Measurements from ENCODE around the gene RBM20.

The RBM20 gene

DNA sequence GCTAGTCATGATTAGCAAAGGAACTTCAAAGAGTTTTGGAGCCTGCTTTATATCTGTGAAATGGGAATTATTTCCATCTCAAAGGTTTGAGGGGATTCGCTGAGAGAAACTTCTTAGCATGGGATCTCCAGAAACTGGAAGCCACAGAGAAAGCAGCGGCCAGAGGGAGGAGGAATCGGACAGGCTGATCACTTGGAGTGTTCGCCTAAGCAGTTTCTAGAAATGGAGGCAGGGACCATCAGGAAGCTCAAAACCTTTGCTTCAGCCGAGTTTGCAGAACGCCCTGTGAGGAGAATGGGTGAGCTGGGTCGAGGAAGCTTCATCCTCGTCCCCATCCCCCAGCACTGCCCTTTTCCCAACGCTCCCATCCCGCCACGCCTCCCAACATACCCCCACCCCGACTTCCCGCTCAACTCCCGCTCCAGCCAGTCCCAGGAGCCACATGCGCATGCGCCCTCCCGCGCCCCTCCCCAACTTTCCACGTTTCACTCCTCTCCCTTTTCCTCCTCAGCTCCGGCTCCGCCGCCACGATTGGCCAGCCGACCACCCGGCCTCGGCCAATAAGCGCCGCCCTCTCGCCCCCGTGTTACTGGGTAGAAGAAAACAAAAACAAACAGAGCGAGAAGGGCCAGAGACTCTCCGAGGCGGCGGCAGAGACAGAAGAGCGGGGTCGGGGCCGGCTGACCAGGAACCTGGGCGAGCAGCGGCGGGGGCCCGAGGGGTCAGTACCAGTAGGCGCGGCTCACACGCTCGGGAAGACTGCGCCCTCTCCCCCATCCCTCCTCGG, 227.4 kb downstream of the RBM20 start, which contains the start of gene PDCD4:
Gene PDCD4 (plus strand): TSS at position 631 of the 787 bp plus-strand sequence. CDS start 4,100 bp downstream, outside the sequence.
- DNase-seq (ENCODE audit: low spot score) = peak; percentile 94

DNA sequence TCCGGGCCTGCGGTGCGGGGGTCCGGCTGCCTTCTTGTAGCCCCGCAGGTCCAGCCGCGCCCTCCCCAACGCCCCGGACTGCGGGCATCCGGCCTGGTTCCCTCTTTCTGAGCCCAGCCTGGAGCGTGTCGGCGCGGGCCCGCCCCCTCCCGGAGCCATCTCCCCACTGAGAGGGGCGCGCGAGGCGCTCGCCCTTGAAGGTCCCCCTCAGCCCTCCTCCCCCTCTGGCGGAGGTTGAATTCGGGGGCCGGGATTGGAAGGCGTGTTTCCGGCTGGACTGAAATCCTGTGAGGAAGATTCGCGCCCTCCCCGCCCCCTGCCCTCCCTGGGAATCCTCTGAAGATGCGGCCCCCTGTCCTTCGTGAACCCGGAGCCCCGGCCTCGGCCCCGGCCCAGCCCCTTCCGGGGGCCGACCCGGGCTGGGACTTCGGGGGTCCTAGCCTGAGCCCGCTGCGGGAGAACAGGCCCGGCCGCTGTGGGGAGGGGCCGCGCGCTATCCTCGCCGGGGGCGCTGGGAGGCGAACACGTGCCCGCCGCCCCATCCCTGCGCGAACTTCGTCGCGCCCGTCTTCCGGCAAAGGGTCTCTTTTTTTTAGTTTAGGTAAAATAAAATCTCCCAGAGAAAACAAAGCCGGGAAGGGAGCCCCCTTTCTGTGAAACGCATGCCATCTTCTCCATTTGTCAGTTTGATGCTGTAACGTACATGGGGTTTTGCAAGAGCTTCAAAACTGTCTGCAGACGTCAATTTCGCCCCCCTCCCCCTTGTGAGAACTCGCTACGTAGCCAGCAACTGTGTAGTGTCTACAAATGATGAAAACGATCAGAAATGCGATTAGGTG, 228.2 kb downstream of the RBM20 start:
- DNase-seq (ENCODE audit: low spot score) = peak; percentile 77

DNA sequence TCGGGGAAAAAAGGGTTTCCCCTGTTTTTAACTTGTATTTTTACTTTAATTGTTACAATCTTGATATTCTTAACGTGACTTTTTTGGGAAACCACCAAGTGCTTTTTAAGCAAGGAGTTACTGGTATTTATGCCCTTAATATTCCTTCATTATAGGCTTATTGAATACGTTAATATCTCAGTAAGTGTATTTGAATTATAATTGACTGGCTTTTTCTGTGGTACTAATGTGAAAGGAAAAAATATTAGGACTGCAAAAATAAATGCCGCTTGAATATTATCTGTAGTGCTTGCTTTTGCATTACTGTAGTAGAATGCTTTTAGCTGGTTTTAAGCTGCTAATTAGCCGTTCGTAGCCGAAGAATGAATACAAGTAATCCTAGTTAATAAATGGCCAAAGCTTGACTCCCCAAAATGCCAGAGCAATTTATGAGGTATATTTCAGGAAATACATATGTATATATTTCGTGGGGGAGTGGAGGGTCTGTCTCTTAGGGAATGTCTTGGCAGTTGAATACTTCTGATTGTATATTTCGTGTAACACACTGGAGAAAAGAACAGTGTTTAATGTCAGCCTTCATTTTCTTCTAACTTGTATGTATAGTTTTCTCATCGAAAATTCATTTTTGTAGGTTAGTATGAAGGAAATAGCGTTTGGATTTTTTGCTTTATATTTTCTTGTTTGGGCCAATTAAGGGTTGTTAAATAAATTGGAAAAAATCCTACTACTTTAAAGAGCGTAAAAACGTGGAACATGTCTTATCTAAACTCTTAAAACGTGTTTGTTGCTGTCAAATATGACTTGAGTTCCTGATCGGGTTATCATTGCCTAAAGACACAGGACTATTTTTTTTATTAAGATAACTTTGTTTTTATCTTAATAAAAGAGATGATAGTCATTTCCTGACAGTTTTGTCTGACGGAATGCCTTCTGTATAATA, 229.1 kb downstream of the RBM20 start:
- no peak for DNase-seq (ENCODE audit: low spot score)

DNA sequence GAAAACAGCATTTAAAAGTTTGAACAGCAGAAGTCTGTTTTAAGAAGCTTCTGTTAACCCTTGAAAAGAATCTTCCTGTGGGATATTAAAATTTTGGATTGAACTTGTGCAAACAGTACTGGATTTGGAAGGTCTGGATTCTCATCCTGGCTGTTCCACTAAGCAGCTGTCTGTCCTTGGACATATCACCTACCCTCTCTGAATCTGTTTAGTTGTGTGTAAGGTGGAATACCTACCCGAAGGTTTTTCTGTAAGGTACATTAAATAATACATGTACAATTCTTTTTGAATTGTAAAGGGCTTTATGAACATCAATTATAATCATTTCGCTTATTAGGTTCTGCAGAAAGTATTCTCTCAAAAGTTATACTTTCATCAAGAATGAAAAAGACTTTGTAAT, 229.8 kb downstream of the RBM20 start:
- no peak for DNase-seq (ENCODE audit: low spot score)

DNA sequence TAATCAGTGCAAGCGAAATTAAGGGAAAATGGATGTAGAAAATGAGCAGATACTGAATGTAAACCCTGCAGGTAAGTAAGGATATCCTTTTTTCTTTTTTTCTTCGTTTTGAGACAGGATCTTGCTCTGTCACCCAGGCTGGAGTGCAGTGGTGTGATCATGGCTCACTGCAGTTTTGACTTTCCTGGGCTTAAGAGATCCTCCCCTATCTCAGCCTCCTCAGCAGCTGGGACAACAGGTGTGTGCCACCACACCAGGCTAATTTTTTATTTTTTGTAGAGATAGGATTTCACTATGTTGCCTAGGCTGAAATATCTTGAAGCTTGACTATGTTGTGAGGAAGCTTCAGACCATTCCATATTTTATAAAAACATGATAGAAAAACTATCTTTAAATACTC, 231.9 kb downstream of the RBM20 start:
- no peak for DNase-seq (ENCODE audit: low spot score)

DNA sequence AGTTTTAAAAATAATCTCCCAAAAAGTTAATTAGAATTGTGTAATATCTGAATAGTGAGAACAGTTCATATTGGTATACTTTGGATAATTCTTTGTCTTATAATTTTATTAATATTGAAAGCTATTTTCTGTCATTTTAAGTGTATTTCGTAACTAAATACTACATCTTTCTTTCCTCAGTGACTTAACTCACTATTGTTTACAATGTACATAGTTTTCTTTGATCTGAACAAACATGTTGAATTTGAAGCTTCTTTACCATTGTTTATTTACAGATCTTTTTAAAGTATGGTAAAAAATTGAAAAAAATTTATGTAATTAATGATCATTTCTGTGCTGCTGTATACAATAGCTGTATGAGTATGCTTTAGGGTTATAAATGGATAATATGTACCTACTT, 232.7 kb downstream of the RBM20 start:
- DNase-seq (ENCODE audit: low spot score) = no peak

DNA sequence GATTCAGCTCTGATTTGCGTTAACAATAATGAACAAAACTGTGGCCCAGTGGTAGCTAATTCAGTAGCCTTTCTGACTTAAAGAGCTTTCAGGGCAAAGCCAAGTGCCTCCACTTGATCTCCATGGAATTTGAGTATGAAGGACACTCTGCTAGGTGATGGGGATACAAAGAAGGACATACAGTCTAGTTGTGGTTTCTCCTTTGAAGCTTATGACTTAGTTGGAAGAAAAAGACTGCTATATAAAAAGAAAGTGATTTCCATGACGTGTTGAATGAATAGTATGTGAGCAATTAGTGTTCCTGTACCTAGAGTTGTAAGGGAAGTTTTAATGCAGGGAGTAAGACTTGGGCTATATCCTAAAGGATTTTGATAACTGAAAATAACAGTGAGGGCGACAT, 235.9 kb downstream of the RBM20 start:
- no peak for DNase-seq (ENCODE audit: low spot score)

DNA sequence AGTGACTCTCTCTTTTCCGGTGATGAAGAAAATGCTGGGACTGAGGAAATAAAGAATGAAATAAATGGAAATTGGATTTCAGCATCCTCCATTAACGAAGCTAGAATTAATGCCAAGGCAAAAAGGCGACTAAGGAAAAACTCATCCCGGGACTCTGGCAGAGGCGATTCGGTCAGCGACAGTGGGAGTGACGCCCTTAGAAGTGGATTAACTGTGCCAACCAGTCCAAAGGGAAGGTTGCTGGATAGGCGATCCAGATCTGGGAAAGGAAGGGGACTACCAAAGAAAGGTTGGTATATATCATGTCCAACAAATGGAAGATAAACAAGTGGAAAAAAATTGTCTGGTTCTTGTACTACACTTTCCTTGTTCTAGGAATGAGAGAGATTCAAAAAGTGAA, 237.1 kb downstream of the RBM20 start:
- DNase-seq (ENCODE audit: low spot score) = no peak

DNA sequence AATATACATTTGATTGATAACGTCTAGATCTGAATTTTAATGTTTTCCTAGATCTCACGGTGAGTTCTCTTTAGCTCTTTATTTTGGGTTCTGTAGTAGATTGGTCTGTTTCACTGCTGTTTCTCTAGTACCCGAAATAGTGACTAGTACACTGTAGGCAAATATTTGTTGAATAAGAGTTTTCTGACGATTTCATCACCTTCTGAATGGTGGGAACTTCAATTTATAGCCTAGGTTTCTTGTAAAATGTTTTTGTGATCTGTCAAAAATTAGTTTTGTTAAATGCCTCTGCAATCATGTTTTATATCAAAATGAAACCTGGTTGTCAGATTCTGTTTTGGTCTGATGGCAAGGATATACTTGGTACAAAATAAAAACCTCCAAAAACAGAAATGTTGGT, 237.8 kb downstream of the RBM20 start:
- no peak for DNase-seq (ENCODE audit: low spot score)

DNA sequence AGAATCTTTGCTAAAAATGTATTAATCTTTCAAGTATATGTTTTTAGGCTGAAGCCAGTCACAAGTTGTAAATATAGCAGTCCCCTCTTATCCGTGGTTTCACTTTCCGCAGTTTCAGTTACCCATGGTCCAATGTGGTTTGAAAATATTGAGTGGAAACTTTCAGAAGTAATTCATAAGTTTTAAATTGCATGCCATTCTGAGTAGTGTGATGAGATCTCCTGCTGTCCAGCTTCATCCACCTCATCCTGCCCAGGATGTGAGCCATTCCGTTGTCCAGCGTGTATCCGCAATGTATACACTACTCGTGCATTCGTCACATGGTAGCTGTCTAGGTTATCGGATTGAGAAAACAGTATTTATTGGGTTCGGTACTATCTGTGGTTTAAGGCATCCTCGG, 239.8 kb downstream of the RBM20 start:
- no peak for DNase-seq (ENCODE audit: low spot score)

DNA sequence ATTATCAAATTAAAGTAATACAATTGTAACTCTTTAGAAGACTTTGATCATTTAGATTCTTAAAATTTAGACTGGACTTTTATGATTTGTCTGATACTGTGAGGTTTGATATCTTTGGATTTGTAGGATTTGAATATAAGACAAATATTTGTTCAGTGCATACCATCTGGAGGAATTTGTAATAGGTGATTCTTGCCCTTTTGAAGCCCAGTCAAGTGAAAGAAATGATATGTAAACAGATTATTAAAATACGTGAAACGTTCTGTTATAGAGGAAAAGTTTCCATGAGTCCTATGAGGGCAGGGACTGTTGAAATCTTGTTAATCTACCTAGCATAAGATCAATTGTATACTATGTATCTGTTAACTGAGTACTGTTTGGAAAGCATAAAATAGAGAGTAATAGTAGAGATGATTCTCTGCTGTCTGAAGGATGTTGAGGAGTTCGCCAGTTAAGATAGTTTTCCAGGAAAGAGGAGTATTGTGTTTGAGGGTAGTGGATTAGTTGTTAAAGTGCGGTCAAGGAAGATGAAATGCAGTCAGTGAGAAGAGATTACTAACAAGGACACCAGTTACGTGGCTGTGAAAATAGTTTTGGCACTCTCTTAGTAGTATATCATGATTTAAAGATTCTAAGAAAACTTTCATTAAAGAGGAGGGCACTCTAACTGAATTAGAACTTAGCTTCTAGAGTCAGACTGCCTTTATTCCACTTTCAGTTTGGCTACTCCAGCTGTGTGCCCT, 242.0 kb downstream of the RBM20 start:
- DNase-seq (ENCODE audit: low spot score) = peak; percentile 26

DNA sequence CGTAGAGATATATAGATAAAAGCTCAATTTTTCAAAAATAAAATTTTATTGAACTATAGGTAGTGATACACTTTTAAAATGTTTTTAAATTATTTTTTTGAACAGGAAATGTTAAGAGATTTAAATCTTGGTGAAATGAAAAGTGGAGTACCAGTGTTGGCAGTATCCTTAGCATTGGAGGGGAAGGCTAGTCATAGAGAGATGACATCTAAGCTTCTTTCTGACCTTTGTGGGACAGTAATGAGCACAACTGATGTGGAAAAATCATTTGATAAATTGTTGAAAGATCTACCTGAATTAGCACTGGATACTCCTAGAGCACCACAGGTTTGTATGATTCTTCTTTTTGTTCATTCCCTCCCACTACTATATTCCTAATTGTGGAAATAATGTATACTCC, 243.4 kb downstream of the RBM20 start:
- no peak for DNase-seq (ENCODE audit: low spot score)
